ENCODE data around the gene GPR160.

DNA sequence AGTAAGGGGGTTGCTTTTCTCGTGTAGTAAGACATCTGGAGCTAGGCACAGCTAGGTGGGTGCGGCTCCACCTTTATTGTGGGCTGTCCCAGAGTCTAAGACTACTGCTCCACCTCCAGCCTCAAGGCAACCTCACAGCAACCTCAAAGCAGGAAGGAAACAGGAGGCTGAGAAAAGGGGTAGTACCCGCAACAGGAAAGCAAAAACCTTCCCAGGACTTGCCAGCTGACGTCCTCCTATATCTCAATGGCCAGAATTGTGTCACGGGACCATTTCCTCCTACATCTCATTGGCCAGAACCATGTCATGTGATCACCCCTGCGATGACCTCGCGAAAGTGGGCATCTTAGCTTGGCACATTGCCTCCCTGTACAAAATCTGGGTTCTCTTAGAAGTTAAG lies 4.3 kb upstream of the GPR160 start:
- TF ChIP-seq BCL6 (CRISPR knock-in tag; IDR thresholded peaks at IDR 0.05) (no peak), GATA2 (CRISPR knock-in tag; IDR thresholded peaks at IDR 0.05) (no peak), MXI1 (IDR thresholded peaks at IDR 0.05; ENCODE audit: low read depth, low read length) (no peak), CBX8 (IDR thresholded peaks at IDR 0.05; ENCODE audit: borderline replicate concordance, extremely low read depth, low read depth, low read length, poor library complexity, severe bottlenecking) (no peak), EP300 (IDR thresholded peaks at IDR 0.05; ENCODE audit: low read length) (no peak), TEAD4 (IDR thresholded peaks at IDR 0.05; ENCODE audit: low read length) (no peak), TEAD4 (CRISPR knock-in tag; IDR thresholded peaks at IDR 0.05; ENCODE audit: borderline replicate concordance) (no peak), ATF1 (CRISPR knock-in tag; IDR thresholded peaks at IDR 0.05) (no peak), ATF1 (tag; IDR thresholded peaks at IDR 0.05) (no peak), YY1 (IDR thresholded peaks at IDR 0.05; ENCODE audit: borderline replicate concordance in 1 of 3, control insufficient read depth in 1 of 3, extremely low read depth in 1 of 3, insufficient read depth in 3 of 3, insufficient read length in 1 of 3, insufficient replicate concordance in 2 of 3, low read depth in 1 of 3, low read length in 2 of 3) (no peak)
- TF ChIP-seq, protein P1, sequence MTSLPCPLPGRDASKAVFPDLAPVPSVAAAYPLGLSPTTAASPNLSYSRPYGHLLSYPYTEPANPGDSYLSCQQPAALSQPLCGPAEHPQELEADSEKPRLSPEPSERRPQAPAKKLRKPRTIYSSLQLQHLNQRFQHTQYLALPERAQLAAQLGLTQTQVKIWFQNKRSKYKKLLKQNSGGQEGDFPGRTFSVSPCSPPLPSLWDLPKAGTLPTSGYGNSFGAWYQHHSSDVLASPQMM (CRISPR knock-in tag; IDR thresholded peaks at IDR 0.05) = no peak

All from K562 (cell line).